CD4-positive, alpha-beta T cell treated with Interleukin-15 for 4 hours (primary cell): ENCODE results near the gene GNAS-AS1.

Source experiments
- DNase-seq: peaks from one replicate; pipeline ENCODE4 v3.0.0-alpha.2; 2020; ENCODE audit warnings: low spot score

GNAS-AS1 gene

GRCh38 chr20:58850693-58851174 lies at the start of gene GNAS-AS1:
TSS of gene GNAS-AS1 (minus strand) at chr20:58850902.
- peak; percentile 85 for DNase-seq

GRCh38 chr20:58900397-58900796 lies 49.7 kb upstream of the GNAS-AS1 start:
- DNase-seq, result no peak

- no peak for DNase-seq
These were observed 48.8 kb upstream of the GNAS-AS1 start for GRCh38 chr20:58899512-58899911.

- no peak for DNase-seq
These were observed 48.1 kb upstream of the GNAS-AS1 start for GRCh38 chr20:58898629-58899408.

GRCh38 chr20:58897488-58897887 lies 46.8 kb upstream of the GNAS-AS1 start:
- DNase-seq, result no peak

- DNase-seq, result no peak
These were observed 46.1 kb upstream of the GNAS-AS1 start for GRCh38 chr20:58896820-58897219.

GRCh38 chr20:58895448-58896180 lies 44.9 kb upstream of the GNAS-AS1 start:
- no peak for DNase-seq

- DNase-seq, result no peak
These were observed 44.1 kb upstream of the GNAS-AS1 start for GRCh38 chr20:58894652-58895447.

- DNase-seq, result peak; percentile 28
These were observed 42.8 kb upstream of the GNAS-AS1 start for GRCh38 chr20:58893355-58894120.

GRCh38 chr20:58892932-58893224 lies 42.2 kb upstream of the GNAS-AS1 start:
- no peak for DNase-seq

- DNase-seq, result peak; percentile 68
These were observed 41.6 kb upstream of the GNAS-AS1 start for GRCh38 chr20:58892141-58892931.

GRCh38 chr20:58891718-58892140 lies 41.0 kb upstream of the GNAS-AS1 start:
- no peak for DNase-seq

GRCh38 chr20:58891086-58891717 lies 40.5 kb upstream of the GNAS-AS1 start:
- peak; percentile 74 for DNase-seq

- peak; percentile 68 for DNase-seq
These were observed 39.9 kb upstream of the GNAS-AS1 start for GRCh38 chr20:58890518-58891085.

GRCh38 chr20:58889798-58890517 lies 39.3 kb upstream of the GNAS-AS1 start:
- DNase-seq, result no peak

GRCh38 chr20:58889334-58889760 lies 38.6 kb upstream of the GNAS-AS1 start:
- no peak for DNase-seq

- DNase-seq, result peak; percentile 87
These were observed 38.0 kb upstream of the GNAS-AS1 start for GRCh38 chr20:58888521-58889333.

- DNase-seq, result no peak
These were observed 37.4 kb upstream of the GNAS-AS1 start for GRCh38 chr20:58888103-58888502.
